ENCODE results near the gene PCDHA8.

The PCDHA8 gene

GRCh38 chr5:140883373-140883772 lies 42.4 kb downstream of the PCDHA8 start:
- H3K4me3 ChIP-seq (ENCODE audit: low read depth in 1 of 2, low read length in 2 of 2): no peak overlapping the region
- peaks cover 0 to 4% of the 10 kb centered on the region in 2 donors for H3K27me3 ChIP-seq (ENCODE audit: control insufficient read depth in 1 of 2, insufficient read depth in 2 of 2, low read length in 2 of 2)
- H3K36me3 ChIP-seq (ENCODE audit: insufficient read depth, low read length): no peaks in the 10 kb centered on the region

GRCh38 chr5:140883927-140884697 lies 43.1 kb downstream of the PCDHA8 start:
- peaks cover 6% of the 10 kb centered on the region for H3K9me3 ChIP-seq (ENCODE audit: low read length)
- H3K27me3 ChIP-seq (ENCODE audit: control insufficient read depth in 1 of 2, insufficient read depth in 2 of 2, low read length in 2 of 2): peaks cover 0 to 4% of the 10 kb centered on the region in 2 donors
- H3K36me3 ChIP-seq (ENCODE audit: insufficient read depth, low read length): no peaks in the 10 kb centered on the region
- no peak overlapping the region for H3K27ac ChIP-seq (ENCODE audit: low read depth, low read length)
- H3K4me1 ChIP-seq (ENCODE audit: insufficient read depth, low read length): no peaks in the 10 kb centered on the region
- no peak overlapping the region for H3K9ac ChIP-seq (ENCODE audit: low read length)
- no peak overlapping the region for H3K4me3 ChIP-seq (ENCODE audit: low read depth in 1 of 2, low read length in 2 of 2)

More at GRCh38 chr5:140883373-140883772, 42.4 kb downstream of the PCDHA8 start:
- no peaks in the 10 kb centered on the region for H3K4me1 ChIP-seq (ENCODE audit: insufficient read depth, low read length)
- peaks cover 6% of the 10 kb centered on the region for H3K9me3 ChIP-seq (ENCODE audit: low read length)
- H3K9ac ChIP-seq (ENCODE audit: low read length): no peak overlapping the region
- H3K27ac ChIP-seq (ENCODE audit: low read depth, low read length): no peak overlapping the region
